ENCODE data around the gene TMEM164. TPM values are rescaled to one million over a fixed set of nuclear protein-coding genes. Genes with fewer than 3 reads are reported as not detected.

The TMEM164 gene
- total RNA-seq, 3 donors from 2014 or later (not counting 1 experiment from before 2014, with no cell fraction given), result 18.9 to 80.6 (median 30.6) TPM

DNA sequence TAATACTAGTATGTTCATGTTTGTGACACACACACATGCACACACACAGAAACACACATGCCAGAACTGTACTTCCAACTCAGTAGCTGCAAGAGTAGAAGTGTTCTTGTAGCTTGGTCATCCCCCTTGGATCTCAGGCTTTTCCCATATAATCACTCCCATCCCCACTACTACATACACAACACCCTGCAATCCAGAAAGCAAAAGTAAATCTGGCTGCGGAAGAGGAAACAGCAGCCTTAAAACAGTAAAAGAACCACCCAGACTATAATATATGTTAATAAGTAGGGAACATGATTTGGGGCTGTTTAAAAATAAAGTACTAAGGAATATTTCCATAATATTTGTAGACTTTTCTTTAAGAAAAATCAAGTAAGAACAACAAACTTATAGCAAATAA lies 211.8 kb downstream of the TMEM164 start:
- intact Hi-C loops (cut with micrococcal nuclease), result no loop called here
- no peak for ATAC-seq
- DNase-seq, result no peak
- Histone ChIP-seq H3K27me3 (ENCODE audit: control insufficient read depth, insufficient read depth, low read length) (no peaks in the 10 kb centered on the region), H3K9me3 (ENCODE audit: control insufficient read depth, insufficient read depth, low read length) (no peaks in the 10 kb centered on the region), H3K4me3 (ENCODE audit: low read length) (no peak overlapping the region), H3K36me3 (ENCODE audit: control insufficient read depth, insufficient read depth, low read length) (no peaks in the 10 kb centered on the region), H3K27ac (ENCODE audit: low read length) (no peak overlapping the region), H3K4me1 (ENCODE audit: control insufficient read depth, insufficient read depth, low read length) (no peaks in the 10 kb centered on the region)
- H3K27ac Mint-ChIP-seq, result no peak overlapping the region
- H3K36me3 Mint-ChIP-seq, result no peaks in the 10 kb centered on the region
- H3K27me3 Mint-ChIP-seq (ENCODE audit: low read depth in 2 of 2), result peaks cover 0 to 7% of the 10 kb centered on the region in 2 donors
- no CpG with 5 or more reads among the region's 1 CpG for WGBS (ENCODE audit: insufficient coverage)
- H3K4me3 Mint-ChIP-seq, result no peak overlapping the region
- no peaks in the 10 kb centered on the region for H3K9me3 Mint-ChIP-seq
- peaks cover 6 to 12% of the 10 kb centered on the region in 2 donors for H3K4me1 Mint-ChIP-seq
- TF ChIP-seq, protein P1, sequence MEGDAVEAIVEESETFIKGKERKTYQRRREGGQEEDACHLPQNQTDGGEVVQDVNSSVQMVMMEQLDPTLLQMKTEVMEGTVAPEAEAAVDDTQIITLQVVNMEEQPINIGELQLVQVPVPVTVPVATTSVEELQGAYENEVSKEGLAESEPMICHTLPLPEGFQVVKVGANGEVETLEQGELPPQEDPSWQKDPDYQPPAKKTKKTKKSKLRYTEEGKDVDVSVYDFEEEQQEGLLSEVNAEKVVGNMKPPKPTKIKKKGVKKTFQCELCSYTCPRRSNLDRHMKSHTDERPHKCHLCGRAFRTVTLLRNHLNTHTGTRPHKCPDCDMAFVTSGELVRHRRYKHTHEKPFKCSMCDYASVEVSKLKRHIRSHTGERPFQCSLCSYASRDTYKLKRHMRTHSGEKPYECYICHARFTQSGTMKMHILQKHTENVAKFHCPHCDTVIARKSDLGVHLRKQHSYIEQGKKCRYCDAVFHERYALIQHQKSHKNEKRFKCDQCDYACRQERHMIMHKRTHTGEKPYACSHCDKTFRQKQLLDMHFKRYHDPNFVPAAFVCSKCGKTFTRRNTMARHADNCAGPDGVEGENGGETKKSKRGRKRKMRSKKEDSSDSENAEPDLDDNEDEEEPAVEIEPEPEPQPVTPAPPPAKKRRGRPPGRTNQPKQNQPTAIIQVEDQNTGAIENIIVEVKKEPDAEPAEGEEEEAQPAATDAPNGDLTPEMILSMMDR (IDR thresholded peaks at IDR 0.05), result no peak

DNA sequence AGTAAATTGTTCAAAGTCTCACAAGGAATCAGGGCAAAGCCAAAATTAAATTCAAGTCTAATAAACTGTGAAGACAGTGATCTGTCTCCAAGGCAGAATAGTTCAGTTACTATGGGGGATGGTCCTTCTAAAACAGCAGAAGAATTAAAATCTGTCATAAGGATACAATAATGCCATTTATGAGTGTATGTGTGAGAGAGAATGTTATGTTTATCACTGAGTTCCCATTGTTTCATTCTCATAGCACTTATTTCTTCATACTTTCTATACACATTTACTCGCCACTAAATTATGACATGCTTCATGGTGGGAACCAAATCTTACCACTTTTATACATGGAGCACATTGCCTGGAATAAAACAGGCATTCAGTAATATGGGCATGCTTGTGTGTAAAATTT lies 212.5 kb downstream of the TMEM164 start:
- no peaks in the 10 kb centered on the region for H3K36me3 Mint-ChIP-seq
- H3K4me1 ChIP-seq (ENCODE audit: control insufficient read depth, insufficient read depth, low read length), result no peaks in the 10 kb centered on the region
- H3K4me1 Mint-ChIP-seq, result peaks cover 6 to 12% of the 10 kb centered on the region in 2 donors
- intact Hi-C loops (cut with micrococcal nuclease), result no loop called here
- DNase-seq (no peak), ATAC-seq (no peak)
- WGBS (ENCODE audit: insufficient coverage), result no CpG with 5 or more reads among the region's 1 CpG
- TF ChIP-seq, protein P1 (IDR thresholded peaks at IDR 0.05), result no peak
- no peak overlapping the region for H3K4me3 ChIP-seq (ENCODE audit: low read length)
- no peaks in the 10 kb centered on the region for H3K9me3 Mint-ChIP-seq
- H3K27me3 ChIP-seq (ENCODE audit: control insufficient read depth, insufficient read depth, low read length), result no peaks in the 10 kb centered on the region
- H3K27ac Mint-ChIP-seq, result peak overlapping the region in 1 of 2 donors; percentile 42
- no peak overlapping the region for H3K4me3 Mint-ChIP-seq
- H3K27ac ChIP-seq (ENCODE audit: low read length), result no peak overlapping the region
- H3K36me3 ChIP-seq (ENCODE audit: control insufficient read depth, insufficient read depth, low read length), result no peaks in the 10 kb centered on the region
- H3K27me3 Mint-ChIP-seq (ENCODE audit: low read depth in 2 of 2), result no peaks in the 10 kb centered on the region
- no peaks in the 10 kb centered on the region for H3K9me3 ChIP-seq (ENCODE audit: control insufficient read depth, insufficient read depth, low read length)

DNA sequence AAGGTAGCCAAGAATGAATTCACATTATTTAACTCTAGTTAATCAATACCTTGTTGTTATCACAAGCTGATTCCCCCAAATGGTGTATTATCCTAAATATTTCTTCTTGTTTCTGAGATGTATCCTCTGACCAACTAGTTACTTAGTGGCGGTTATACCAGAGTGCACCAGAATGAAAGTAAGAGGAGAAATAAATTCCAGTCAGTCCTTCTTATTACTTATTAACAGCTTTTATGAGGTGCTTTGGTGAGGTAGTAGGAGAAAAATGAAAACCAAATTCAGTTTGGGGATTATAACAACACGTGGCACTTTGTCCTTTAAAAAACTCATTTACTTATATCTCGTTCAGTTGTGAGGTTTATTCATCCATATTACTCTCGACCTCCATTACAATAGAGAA lies 213.1 kb downstream of the TMEM164 start:
- H3K9me3 Mint-ChIP-seq, result no peaks in the 10 kb centered on the region
- intact Hi-C loops (cut with micrococcal nuclease), result no loop called here
- ATAC-seq (no peak), DNase-seq (no peak)
- no peaks in the 10 kb centered on the region for H3K36me3 ChIP-seq (ENCODE audit: control insufficient read depth, insufficient read depth, low read length)
- H3K4me3 ChIP-seq (ENCODE audit: low read length), result no peak overlapping the region
- no peaks in the 10 kb centered on the region for H3K36me3 Mint-ChIP-seq
- peaks cover 6 to 13% of the 10 kb centered on the region in 2 donors for H3K4me1 Mint-ChIP-seq
- no CpG with 5 or more reads among the region's 4 CpGs for WGBS (ENCODE audit: insufficient coverage)
- H3K4me1 ChIP-seq (ENCODE audit: control insufficient read depth, insufficient read depth, low read length), result no peaks in the 10 kb centered on the region
- no peak overlapping the region for H3K4me3 Mint-ChIP-seq
- TF ChIP-seq, protein P1 (IDR thresholded peaks at IDR 0.05), result no peak
- H3K27ac Mint-ChIP-seq, result peak overlapping the region in 1 of 2 donors; percentile 42
- no peaks in the 10 kb centered on the region for H3K27me3 Mint-ChIP-seq (ENCODE audit: low read depth in 2 of 2)
- no peaks in the 10 kb centered on the region for H3K9me3 ChIP-seq (ENCODE audit: control insufficient read depth, insufficient read depth, low read length)
- no peaks in the 10 kb centered on the region for H3K27me3 ChIP-seq (ENCODE audit: control insufficient read depth, insufficient read depth, low read length)
- H3K27ac ChIP-seq (ENCODE audit: low read length), result no peak overlapping the region

DNA sequence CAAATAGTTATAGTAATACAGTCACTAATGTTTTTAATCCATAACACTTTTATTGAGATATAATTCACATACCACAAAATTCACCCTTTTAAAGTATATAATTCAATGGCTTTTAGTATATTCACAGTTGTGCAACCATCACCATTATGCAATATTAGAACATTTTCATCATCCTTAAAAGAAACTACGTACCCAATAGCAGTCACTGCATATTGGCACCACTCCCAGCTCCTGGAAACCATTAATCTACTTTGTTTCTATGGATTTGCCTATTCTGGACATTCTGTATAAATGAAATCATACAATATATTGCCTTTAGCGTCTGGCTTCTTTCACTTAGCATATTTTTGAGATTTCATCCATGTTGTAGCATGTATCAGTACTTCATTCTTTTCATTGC lies 215.7 kb downstream of the TMEM164 start:
- H3K36me3 Mint-ChIP-seq, result no peaks in the 10 kb centered on the region
- ATAC-seq, result no peak
- H3K9me3 Mint-ChIP-seq, result no peaks in the 10 kb centered on the region
- Histone ChIP-seq H3K27ac (ENCODE audit: low read length) (no peak overlapping the region), H3K27me3 (ENCODE audit: control insufficient read depth, insufficient read depth, low read length) (no peaks in the 10 kb centered on the region), H3K36me3 (ENCODE audit: control insufficient read depth, insufficient read depth, low read length) (no peaks in the 10 kb centered on the region), H3K4me1 (ENCODE audit: control insufficient read depth, insufficient read depth, low read length) (no peaks in the 10 kb centered on the region), H3K9me3 (ENCODE audit: control insufficient read depth, insufficient read depth, low read length) (no peaks in the 10 kb centered on the region), H3K4me3 (ENCODE audit: low read length) (no peak overlapping the region)
- 90% methylated on average over 1 of the region's 2 CpGs for WGBS (ENCODE audit: insufficient coverage)
- H3K4me3 Mint-ChIP-seq, result no peak overlapping the region
- H3K4me1 Mint-ChIP-seq, result peaks cover 6 to 16% of the 10 kb centered on the region in 2 donors
- intact Hi-C loops (cut with micrococcal nuclease), result no loop called here
- no peak for DNase-seq
- TF ChIP-seq, protein P1 (IDR thresholded peaks at IDR 0.05), result no peak
- H3K27ac Mint-ChIP-seq, result no peak overlapping the region
- no peaks in the 10 kb centered on the region for H3K27me3 Mint-ChIP-seq (ENCODE audit: low read depth in 2 of 2)
